Fibroblast of villous mesenchyme (primary cell): ENCODE results near the gene LRRC36. TPM values are rescaled to one million over a fixed set of nuclear protein-coding genes. Genes with fewer than 3 reads are reported as not detected.

ENCODE experiments used
- DNase-seq: peaks from one replicate; pipeline ENCODE4 v3.0.0-alpha.2; 2010; ENCODE audit warnings: low read depth
- H3K4me3 ChIP-seq: 2 replicates; pipeline ENCODE4 v1.5.1; 2011; ENCODE audit warnings: low read depth, mild to moderate bottlenecking, low read length
- total RNA-seq: library from RNA; depleted of rRNA; stranded (reverse); fragments of >200 nt; gene quantifications from 2 replicates; pipeline ENCODE4 v1.2.3, GENCODE V29; 2012
- TF ChIP-seq, protein P1 (sequence below): IDR thresholded peaks from 2 replicates; pipeline ENCODE4 v1.5.1; 2012; ENCODE audit warnings: low read depth, mild to moderate bottlenecking, low read length; ENCODE audit not compliant: insufficient read depth

Gene LRRC36
- total RNA-seq, 1 donor, result not detected

DNA sequence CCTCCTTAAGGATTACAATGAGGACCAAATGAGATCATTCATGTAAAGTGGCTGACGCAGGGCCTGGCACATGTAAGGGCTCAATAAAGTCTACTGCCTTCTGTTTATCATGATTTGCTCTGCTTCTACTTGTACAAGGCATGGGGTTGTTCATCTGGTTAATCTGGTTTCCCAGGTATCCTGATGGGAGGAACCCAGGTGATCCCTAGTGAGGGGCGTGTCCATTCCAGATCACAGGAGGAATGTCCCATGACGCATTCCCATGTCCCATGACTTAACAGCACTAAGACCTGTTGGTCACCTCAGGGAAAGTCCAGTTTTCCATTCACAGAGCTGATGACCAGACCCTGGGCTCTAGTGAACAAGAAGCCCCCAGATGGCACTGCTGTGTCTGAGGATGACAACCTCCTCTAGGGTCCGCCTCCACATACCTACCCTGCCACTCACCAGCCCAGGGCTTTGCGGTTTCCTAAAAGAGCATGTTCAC is 78.2 kb downstream of the LRRC36 start:
- DNase-seq, result no peak

DNA sequence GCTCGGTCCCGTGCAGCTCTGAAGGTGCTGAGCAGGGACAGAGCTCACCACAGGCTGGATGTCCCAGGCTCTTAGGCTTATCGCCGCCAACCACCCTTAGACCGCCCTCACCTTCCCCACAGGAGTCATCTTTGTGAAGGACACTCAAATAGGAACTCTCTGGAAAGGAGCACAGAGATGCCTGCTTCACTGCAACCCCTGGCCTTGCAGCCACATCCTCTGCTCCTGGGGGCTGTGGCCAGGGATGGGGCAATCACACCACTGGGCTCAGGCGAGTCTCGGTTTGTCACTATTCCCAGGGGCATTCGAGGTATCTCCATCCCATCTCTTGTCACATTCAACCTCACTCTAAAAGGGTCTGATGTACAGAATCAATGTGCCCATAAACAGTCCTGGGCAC is 78.7 kb downstream of the LRRC36 start:
- DNase-seq, result no peak

More for the DNA sequence above, 78.2 kb downstream of the LRRC36 start:
- no peak overlapping the region for H3K4me3 ChIP-seq
- TF ChIP-seq, protein P1, sequence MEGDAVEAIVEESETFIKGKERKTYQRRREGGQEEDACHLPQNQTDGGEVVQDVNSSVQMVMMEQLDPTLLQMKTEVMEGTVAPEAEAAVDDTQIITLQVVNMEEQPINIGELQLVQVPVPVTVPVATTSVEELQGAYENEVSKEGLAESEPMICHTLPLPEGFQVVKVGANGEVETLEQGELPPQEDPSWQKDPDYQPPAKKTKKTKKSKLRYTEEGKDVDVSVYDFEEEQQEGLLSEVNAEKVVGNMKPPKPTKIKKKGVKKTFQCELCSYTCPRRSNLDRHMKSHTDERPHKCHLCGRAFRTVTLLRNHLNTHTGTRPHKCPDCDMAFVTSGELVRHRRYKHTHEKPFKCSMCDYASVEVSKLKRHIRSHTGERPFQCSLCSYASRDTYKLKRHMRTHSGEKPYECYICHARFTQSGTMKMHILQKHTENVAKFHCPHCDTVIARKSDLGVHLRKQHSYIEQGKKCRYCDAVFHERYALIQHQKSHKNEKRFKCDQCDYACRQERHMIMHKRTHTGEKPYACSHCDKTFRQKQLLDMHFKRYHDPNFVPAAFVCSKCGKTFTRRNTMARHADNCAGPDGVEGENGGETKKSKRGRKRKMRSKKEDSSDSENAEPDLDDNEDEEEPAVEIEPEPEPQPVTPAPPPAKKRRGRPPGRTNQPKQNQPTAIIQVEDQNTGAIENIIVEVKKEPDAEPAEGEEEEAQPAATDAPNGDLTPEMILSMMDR, result no peak

DNA sequence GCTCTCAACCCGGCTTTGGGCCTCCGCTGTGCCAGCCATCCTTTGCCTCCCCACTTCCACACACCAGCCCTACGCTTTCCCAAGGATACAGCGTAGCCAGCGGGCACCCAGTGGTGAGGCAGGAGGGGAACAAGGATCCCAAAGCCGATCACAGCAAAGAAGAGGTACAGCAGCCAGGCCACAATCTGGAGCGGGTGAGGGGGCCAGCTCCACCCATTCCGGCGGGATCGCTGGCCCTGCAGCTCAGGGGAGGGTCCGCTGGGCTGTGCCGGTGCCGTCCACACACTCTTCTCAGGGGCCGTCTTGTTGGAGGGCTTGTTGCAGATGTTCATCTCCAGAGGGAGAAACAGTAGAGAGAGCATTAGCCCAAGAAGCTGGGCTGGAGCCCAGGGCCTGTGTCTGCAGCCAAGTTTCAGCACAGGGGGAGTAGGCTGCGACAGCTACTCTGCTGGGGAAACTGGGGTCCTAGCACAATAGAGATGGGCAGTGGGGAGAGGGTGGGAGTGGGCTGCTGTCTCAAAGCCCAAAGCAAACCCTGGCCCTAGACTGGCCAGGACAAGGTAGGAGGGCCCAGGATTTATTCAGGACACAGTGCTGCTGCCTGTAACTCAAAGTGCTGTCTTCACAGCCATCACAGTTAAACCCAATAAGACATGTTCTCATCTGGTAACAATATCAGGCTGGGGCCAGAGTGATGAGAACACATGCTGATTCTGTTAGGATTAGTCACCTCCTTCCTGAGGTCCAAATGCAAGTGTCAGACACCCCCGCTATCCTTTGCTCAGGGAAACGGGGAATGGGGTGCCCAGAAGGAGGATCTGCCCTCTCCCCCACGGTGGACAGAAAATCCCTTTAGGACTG is 79.7 kb downstream of the LRRC36 start:
- no peak overlapping the region for H3K4me3 ChIP-seq
- peak; percentile 64 for DNase-seq
- TF ChIP-seq, protein P1, result no peak

More for the DNA sequence above, 78.7 kb downstream of the LRRC36 start:
- TF ChIP-seq, protein P1, result no peak
- H3K4me3 ChIP-seq, result no peak overlapping the region

DNA sequence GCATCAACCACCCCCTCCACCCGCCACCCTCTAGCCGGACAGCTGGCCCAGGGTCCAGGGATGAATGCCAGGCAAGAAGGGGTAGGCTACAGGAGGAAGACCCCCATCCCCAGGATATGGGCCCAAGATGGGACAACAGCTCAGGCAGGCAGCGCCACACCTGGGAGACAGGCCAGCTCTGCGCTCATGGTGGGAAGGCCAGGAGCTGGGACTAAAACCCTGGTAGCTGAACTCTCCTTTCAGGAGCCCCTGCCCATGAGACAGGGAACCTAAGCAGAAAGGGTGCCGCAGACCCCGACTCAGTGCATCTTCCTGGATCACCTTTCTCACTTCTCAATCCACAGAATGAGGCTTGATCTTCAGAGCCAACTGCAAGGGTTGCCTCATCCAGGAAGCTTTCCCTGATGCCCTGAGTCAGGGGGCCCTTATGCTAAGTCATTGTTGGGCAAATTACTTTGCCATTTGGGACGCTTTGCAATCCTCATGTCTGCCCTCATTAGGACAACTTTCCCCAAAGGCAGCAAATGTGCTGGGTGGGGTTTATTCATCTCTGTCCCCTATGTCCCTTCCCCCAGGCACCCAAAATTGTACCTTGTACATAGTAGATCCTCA is 80.7 kb downstream of the LRRC36 start:
- TF ChIP-seq, protein P1, result no peak
- no peak overlapping the region for H3K4me3 ChIP-seq
- no peak for DNase-seq

DNA sequence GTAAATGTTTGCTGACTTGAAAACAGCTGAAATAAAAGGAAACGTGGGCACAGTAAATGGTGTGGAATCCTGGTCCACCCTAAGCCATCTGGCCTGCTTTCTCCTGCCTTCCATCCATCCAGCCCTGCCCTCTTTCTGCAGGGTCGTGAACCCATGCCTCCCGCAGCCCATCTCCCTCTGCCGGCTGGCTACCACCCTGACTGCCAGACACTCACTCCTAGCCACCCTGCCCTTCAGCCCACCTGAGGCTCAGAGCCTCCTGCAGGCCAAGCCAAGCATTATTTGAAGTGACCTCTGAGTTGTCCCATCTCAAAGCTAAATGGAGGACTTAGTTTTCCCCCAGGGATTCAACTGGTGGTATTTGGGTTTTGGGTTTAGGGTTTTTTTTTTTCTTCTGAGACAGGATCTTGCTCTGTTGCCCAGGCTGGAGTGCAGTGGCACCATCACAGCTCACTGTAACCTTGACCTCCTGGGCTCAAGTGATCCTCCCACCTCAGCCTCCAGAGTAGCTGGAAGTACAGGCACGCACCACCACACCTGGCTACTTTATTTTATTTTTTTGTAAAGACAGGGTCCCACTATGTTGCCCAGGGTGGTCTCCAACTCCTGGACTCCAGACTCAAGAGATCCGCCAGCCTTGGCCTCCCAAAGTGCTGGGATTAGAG is 81.3 kb downstream of the LRRC36 start:
- no peak for DNase-seq
- H3K4me3 ChIP-seq, result no peak overlapping the region
- TF ChIP-seq, protein P1, result peak; percentile 11

DNA sequence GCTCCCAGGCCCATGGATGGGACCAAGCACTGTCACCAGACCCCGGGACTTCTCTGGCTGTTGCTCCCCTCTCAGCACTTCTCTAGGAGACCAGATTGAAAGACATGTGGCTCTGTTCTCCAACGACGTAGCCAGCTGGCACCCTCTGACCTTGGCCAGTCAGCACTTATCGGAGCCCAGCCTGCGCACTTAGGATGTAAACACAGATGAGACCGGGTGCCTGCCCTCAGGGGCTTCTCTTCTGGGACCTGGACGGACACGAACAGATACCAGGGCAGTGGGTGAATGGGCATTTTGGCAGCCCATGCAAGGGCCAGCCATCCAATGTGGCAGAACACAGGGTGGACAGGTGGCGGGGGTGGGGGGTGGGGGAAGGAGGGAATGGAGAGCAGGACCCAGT is 83.0 kb downstream of the LRRC36 start:
- DNase-seq, result no peak
- H3K4me3 ChIP-seq, result no peak overlapping the region
- TF ChIP-seq, protein P1, result no peak
